Adrenal gland (tissue), 5 donors: ENCODE results near the gene NOM1.

ENCODE experiments used
- POLR2A ChIP-seq, 2 donors: fragments of 450-650 bp; IDR thresholded peaks; one replicate each; pipeline ENCODE4 v1.6.1; 2017; ENCODE audit warnings: antibody characterized with exemption in 2 of 2, mild to moderate bottlenecking in 2 of 2, moderate library complexity in 1 of 2
- TF ChIP-seq, protein P1 (sequence below), 6 experiments: fragments of 450-650 bp in 4 of 6; fragments of 200-600 bp in 2 of 6; sonication (generic) in 1 of 6; IDR thresholded peaks; 1 replicate in 5 of 6; 2 replicates in 1 of 6; pipeline versions ENCODE4 v1.5.1 to v1.8.0; 2016 to 2021; ENCODE audit warnings: antibody characterized with exemption in 6 of 6, mild to moderate bottlenecking in 2 of 6, moderate library complexity in 1 of 6
- donor health status: DM: no; HTN: no; CAD: no.

DNA sequence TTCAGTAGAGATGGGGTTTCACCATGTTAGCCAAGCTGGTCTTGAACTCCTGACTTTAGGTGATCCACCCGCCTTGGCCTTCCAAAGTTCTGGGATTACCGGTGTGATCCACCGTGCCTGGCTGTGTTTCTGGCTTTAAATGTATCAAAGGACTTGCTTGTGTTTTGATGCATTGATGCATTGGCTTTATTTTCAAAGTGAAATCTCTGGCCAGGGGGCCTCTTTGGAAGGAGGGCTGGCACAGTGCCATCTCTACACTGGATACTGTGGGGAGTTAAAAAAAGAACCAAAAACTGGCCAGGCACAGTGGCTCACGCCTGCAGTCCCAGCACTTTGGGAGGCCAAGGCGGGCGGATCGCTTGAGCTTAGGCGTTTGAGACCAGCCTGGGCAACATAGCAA, 44.9 kb downstream of the NOM1 start:
- TF ChIP-seq POLR2A (IDR thresholded peaks at IDR 0.05): no peak
- TF ChIP-seq, protein P1, sequence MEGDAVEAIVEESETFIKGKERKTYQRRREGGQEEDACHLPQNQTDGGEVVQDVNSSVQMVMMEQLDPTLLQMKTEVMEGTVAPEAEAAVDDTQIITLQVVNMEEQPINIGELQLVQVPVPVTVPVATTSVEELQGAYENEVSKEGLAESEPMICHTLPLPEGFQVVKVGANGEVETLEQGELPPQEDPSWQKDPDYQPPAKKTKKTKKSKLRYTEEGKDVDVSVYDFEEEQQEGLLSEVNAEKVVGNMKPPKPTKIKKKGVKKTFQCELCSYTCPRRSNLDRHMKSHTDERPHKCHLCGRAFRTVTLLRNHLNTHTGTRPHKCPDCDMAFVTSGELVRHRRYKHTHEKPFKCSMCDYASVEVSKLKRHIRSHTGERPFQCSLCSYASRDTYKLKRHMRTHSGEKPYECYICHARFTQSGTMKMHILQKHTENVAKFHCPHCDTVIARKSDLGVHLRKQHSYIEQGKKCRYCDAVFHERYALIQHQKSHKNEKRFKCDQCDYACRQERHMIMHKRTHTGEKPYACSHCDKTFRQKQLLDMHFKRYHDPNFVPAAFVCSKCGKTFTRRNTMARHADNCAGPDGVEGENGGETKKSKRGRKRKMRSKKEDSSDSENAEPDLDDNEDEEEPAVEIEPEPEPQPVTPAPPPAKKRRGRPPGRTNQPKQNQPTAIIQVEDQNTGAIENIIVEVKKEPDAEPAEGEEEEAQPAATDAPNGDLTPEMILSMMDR (IDR thresholded peaks at IDR 0.05): no peak
